ENCODE results near the gene PPT2.

Gene PPT2

DNA sequence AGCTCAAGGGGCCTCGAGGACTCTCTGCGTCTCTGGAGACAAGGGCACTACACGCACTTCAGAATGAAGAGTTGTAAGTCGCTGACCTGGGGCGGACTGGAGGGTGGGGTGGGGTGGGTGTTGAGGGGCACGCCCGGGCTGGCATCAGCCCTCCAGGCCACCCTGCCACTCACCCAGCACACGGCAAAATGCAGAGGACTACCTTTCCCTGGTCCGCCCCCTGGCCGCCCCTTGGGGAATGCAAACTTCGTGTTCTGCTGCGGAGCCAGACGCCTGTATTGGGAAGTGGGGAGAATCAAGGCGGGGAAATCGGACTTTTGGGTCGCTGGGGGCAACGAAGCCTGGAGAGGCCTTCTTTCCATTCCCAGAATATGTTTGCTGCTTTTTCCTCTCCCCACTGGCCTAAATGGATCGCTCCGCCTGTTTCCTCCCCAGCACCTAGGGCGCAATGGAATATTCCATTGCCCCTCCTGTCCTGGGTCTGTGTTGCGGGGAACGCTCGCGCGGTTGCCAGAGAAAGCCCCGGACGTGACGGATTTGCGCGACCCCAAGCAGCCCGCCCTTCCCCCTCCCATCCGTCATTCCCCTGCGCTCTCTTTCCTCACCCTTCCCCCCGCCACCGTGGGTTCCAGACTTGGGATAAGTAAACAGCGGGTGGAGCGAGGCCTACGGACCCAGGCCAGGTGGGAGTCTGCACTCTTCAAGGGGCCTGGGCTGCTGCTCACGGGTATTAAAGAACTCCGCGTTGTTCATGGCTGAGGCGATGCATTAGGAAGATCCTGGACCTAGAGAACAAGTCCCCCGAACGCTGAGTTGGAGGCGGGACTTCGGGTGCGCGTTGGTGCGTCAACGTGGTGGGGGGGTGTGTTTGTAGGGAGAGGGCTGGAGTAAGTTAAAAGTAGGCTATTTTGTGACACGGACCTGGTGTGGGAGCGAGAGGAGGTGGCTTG lies at the start of gene PPT2:
Gene PPT2, plus strand, starts transcription at position 578 of the 950 bp plus-strand sequence. CDS start 454 bp downstream, outside the sequence.
- in situ Hi-C loops (cut with MboI; ENCODE audit: low sequenced_read_pairs), result no loop called here

DNA sequence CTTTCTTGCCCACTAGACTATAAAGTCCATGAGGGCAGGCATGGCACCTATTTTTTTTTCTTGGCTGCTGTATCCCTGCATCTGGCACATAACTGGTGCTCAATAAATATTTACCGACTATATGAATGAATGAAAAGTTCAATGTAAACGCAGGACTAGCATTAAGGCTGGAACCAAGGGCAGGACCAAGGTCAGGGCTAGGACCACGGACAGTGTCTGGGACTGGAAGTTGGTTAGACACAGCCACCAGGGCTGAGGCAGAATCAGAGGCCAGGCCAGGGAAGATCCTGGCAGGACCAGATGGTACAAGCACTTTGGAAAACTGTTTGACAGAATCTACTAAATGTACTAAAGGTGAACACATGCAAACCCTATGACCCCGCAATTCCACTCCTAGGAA lies 48.5 kb upstream of the PPT2 start:
- in situ Hi-C loops (cut with MboI; ENCODE audit: low sequenced_read_pairs), result no loop called here

- in situ Hi-C loops (cut with MboI; ENCODE audit: low sequenced_read_pairs), result no loop called here
Observed at GRCh38 chr6:32107406-32107805, 46.5 kb upstream of the PPT2 start.

- in situ Hi-C loops (cut with MboI; ENCODE audit: low sequenced_read_pairs), result no loop called here
Observed at GRCh38 chr6:32108094-32108627, 45.8 kb upstream of the PPT2 start.

GRCh38 chr6:32108727-32109113 lies 45.2 kb upstream of the PPT2 start:
- in situ Hi-C loops (cut with MboI; ENCODE audit: low sequenced_read_pairs), result no loop called here

DNA sequence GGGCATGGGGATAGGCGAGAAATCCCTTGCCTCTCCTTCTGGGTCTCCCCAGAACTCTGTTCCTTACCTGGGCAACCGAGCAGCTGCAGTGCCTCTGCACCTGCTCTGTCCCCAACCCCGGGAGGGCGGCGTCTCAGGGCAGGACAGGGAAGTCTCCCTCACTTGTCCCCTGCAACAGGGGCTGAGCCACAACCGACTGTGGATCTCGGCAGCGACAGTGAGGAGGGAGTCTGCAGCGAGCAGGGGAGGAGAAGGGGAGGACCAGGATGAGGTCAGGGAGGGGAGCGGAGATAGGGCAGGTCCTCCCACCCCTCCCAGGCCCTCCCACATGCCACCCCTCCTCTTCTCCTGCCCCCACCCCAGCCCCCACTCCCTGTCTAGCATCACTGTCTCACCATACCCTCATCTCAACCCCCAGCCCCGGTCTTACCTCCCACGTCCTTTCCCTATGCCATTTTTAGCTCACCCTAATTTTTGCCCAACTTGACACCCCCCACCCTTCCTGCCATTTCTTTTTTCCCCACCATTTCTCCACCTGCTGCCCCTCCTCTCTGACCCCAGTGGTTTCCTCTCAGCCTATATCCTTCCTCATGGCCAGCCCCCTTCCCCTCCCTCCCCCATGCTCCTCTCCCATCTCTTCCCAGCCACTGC lies 44.7 kb upstream of the PPT2 start, which contains the start of gene TNXB:
Gene TNXB, minus strand, starts transcription at position 225 of the 651 bp plus-strand sequence. CDS start 11,140 bp downstream, outside the sequence.
- in situ Hi-C loops (cut with MboI; ENCODE audit: low sequenced_read_pairs), result no loop called here

DNA sequence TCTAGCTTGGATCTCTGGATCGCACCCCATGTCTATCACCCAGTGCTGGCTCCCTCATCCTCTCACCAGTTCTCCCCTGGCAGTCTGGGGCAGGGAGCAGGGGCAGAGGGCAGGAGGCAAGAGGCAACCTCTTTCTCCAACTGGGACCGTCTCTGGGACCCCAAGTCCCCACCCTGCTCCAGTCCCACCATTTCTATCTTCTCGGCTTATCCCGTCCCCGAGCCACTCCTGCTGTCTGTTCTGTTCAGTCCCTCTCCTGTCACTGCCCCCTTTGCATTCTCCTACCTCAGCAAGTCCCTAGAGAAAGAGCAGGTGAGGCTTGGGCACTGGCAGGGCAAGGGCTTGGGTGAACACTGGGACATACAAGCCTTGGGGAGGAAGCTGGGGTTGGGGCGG lies 44.2 kb upstream of the PPT2 start:
- in situ Hi-C loops (cut with MboI; ENCODE audit: low sequenced_read_pairs), result no loop called here

- in situ Hi-C loops (cut with MboI; ENCODE audit: low sequenced_read_pairs), result no loop called here
Observed at GRCh38 chr6:32110632-32111031, 43.3 kb upstream of the PPT2 start.

DNA sequence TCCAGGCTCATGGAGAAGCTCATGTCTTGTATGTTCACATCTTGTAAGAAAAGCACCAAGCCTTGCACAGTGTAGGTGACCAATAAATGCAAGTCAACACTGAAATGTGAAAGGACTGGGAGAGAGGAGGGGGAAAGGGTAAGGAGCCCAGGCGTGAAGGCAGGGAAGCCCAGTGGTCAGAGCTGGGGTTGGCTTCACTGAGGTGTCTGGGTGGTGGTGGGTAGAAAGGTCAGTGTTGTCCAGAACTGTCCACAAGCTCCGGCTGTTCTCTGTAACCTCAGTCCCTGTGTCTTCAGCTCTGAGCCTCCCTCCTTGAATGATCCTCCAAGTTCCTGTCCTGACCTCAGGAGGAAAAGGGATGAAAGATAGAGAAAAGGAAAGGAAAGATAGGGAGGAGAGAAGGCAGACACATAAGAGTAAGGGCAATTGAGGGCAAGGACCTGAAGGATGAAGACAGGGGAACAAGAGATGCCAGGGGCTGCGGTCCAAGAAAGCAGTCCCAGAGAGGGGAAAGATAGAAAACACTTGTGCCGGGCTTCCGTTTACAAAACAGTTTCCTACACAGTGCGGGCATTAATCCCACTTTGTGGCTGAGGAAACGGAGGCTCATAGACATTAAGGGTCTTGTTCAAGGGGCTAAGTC lies 42.4 kb upstream of the PPT2 start:
- in situ Hi-C loops (cut with MboI; ENCODE audit: low sequenced_read_pairs), result no loop called here

DNA sequence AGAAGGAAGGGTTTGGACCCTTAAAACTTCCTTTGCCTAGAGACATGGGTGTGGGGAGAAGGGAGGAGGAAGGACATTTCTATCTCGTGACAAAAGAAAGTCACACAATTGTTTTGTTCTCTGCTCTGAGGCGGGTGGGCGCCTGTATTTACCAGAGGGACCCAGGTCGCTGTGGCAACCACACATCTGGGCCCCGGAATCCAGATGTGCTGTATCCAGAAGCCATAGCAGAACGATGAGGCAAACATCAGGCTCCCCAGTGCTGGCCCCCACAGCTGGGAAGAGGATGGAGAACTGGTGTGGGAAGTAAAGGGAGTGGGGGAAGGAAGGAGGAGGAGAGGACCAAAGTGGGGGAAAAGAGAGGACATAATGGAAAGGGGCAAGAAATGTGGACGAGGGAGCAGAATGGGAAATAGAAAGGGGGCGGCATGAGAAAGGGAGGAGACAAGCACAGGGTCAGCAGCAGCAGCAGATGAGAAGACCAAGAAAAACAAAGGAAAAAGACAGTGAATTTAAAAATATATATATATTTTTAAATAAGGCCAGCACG lies 41.4 kb upstream of the PPT2 start:
- in situ Hi-C loops (cut with MboI; ENCODE audit: low sequenced_read_pairs), result no loop called here

GRCh38 chr6:32113386-32114352 lies 40.3 kb upstream of the PPT2 start:
- in situ Hi-C loops (cut with MboI; ENCODE audit: low sequenced_read_pairs), result no loop called here

DNA sequence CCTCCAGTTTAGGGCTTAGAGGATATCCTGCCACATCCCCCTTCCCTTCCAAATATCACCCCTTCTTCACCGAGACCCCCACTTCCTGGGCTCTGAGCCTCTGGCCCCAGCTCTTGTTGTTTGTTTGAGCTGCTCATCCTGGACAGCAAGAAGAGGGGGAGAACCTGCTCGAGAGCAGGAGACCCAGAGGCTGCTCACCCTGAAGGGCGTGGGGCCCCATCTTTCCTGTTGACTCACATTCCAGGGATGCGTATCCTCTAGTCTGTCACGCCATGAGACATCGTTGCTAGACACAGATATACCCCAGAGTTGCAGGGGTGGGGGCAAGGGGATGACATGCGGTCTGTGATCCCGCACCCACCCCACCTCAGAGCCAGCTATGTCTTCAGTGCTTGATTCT lies 39.1 kb upstream of the PPT2 start:
- in situ Hi-C loops (cut with MboI; ENCODE audit: low sequenced_read_pairs), result no loop called here

- in situ Hi-C loops (cut with MboI; ENCODE audit: low sequenced_read_pairs), result no loop called here
Observed at GRCh38 chr6:32115623-32116022, 38.3 kb upstream of the PPT2 start.

DNA sequence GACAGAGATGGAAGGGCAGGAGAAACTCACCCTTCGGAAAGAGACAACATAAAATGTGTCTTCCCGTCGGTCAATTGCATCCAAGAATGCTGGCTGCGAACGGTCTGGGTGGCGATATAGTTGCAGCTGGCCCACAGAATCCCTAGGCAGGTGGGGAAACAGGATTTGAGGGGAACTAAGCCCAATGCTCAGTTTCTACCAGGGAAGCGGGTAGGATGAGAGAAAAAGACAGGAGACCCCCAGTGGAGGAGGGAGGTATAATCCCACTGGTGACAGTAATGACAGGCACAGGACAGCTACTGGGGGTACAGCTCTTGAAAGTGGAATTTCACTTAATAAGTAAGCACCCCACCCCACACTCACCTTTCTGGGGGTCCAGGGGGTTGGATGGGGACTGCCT lies 37.3 kb upstream of the PPT2 start:
- in situ Hi-C loops (cut with MboI; ENCODE audit: low sequenced_read_pairs), result no loop called here

GRCh38 chr6:32117461-32117860 lies 36.5 kb upstream of the PPT2 start:
- in situ Hi-C loops (cut with MboI; ENCODE audit: low sequenced_read_pairs), result no loop called here

- in situ Hi-C loops (cut with MboI; ENCODE audit: low sequenced_read_pairs), result no loop called here
Observed at GRCh38 chr6:32118782-32119628, 34.9 kb upstream of the PPT2 start.

GRCh38 chr6:32120573-32121059 lies 33.3 kb upstream of the PPT2 start:
- in situ Hi-C loops (cut with MboI; ENCODE audit: low sequenced_read_pairs), result no loop called here

DNA sequence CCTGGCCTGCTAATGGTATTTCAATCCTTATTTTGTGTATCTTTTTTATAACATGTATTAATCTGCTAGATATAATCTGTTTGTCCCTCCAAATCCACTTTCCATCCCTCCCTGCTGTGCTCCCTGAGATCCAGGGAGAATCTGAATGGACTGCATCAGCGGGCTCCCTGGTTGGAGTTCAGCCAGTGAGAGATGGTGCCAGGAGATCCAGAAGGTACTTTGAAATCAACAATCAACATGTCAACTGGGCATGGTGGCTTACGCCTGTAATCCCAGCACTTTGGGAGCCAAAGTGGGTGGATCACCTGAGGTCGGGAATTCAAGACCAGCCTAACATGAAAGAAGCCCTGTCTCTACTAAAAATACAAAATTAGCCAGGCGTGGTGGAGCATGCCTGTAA lies 30.3 kb upstream of the PPT2 start:
- in situ Hi-C loops (cut with MboI; ENCODE audit: low sequenced_read_pairs), result no loop called here

DNA sequence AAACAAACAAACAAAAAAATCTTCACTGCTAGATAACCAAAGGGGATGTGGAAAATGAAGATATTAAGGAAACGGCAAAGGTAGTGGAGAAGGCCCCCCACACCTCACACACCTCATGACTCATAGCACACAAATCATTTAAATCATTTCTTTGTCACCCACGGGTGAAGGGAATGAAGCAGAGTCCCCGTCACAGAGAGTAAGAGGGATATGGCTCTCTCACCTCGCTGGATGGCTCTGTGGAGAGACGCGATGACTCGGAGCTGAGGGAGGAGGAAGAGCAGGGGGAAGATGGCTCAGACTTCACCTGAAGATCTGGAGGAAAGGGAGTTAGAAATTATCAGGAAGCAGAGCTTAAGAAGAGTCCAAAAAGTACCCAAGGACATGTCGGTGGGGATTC lies 27.1 kb upstream of the PPT2 start:
- in situ Hi-C loops (cut with MboI; ENCODE audit: low sequenced_read_pairs), result no loop called here

All from HL-60/S4 (cell line).